Adipose tissue (tissue), 3 donors: ENCODE results near the gene MALAT1. TPM values are rescaled to one million over a fixed set of nuclear protein-coding genes. Genes with fewer than 3 reads are reported as not detected.
"Not testable (repeated sequence)": the region's sequence is repeated elsewhere in the genome, so short reads cannot be mapped to it uniquely, and the experiment has no call there.

ENCODE experiments used
- H3K27ac ChIP-seq: one replicate; pipeline ENCODE4 v1.5.1; 2013; ENCODE audit warnings: low read depth, low read length
- WGBS, 3 donors: extraction: QIAGEN DNeasy Blood & Tissue Kit; methylation state at CpG; one replicate each; pipeline ENCODE4 v1.1.7; 2013; 5-methylcytosine and 5-hydroxymethylcytosine counted together
- polyA plus RNA-seq, 3 donors: library from polyadenylated mRNA; stranded (reverse); fragments of 200-250 nt; gene quantifications; one replicate each; pipeline ENCODE4 v1.2.3, GENCODE V29; 2013
- donor health status: healthy with polysubstance abuse.
- donor health status: Bipolar disorder and iron deficiency.
- donor health status: healthy.

Gene MALAT1
- polyA plus RNA-seq, 3 donors, result 88.8 to 1,293 (median 187) TPM

- whole genome bisulfite sequencing, 3 donors, result 22 to 30% (median 22%) methylated on average over 12 of the region's 12 CpGs
- no peak overlapping the region for H3K27ac ChIP-seq
These were observed 6.8 kb downstream of the MALAT1 start for GRCh38 chr11:65505466-65506289.

- H3K27ac ChIP-seq, result no peak overlapping the region
- 31 to 40% (median 37%) methylated on average over 4 of the region's 4 CpGs for WGBS, 3 donors
These were observed 7.5 kb downstream of the MALAT1 start for GRCh38 chr11:65506290-65506771.

- H3K27ac ChIP-seq, result no peak overlapping the region
- WGBS, 3 donors, result 15 to 22% (median 18%) methylated on average over 7 of the region's 7 CpGs
These were observed 8.1 kb downstream of the MALAT1 start for GRCh38 chr11:65506772-65507505.

GRCh38 chr11:65512311-65512710 lies 13.5 kb downstream of the MALAT1 start:
- WGBS, 3 donors, result 95 to 97% (median 97%) methylated on average over 3 of the region's 3 CpGs
- H3K27ac ChIP-seq, result not testable (repeated sequence)

GRCh38 chr11:65516135-65516968 lies 17.5 kb downstream of the MALAT1 start:
- WGBS, 3 donors, result 67 to 73% (median 68%) methylated on average over 5 of the region's 5 CpGs
- no peak overlapping the region for H3K27ac ChIP-seq

- 86 to 91% (median 90%) methylated on average over 6 to 8 of the region's 8 CpGs for WGBS, 3 donors
- H3K27ac ChIP-seq, result not testable (repeated sequence)
These were observed 20.2 kb downstream of the MALAT1 start for GRCh38 chr11:65518941-65519549.

- not testable (repeated sequence) for H3K27ac ChIP-seq
- WGBS, 3 donors, result 77 to 83% (median 79%) methylated on average over 20 of the region's 20 CpGs
These were observed 23.1 kb downstream of the MALAT1 start for GRCh38 chr11:65521777-65522521.

- WGBS, 3 donors, result 56 to 61% (median 60%) methylated on average over 18 of the region's 18 CpGs
- not testable (repeated sequence) for H3K27ac ChIP-seq
These were observed 24.1 kb downstream of the MALAT1 start for GRCh38 chr11:65522718-65523630.

GRCh38 chr11:65523631-65523968 lies 24.8 kb downstream of the MALAT1 start:
- WGBS, 3 donors, result 81 to 90% (median 87%) methylated on average over 7 of the region's 7 CpGs
- not testable (repeated sequence) for H3K27ac ChIP-seq

- 37 to 53% (median 39%) methylated on average over 12 of the region's 12 CpGs for WGBS, 3 donors
These were observed 25.3 kb downstream of the MALAT1 start for GRCh38 chr11:65524014-65524740.

GRCh38 chr11:65524741-65525545 lies 26.1 kb downstream of the MALAT1 start, which contains the start of gene SCYL1:
TSS of gene SCYL1 (plus strand) at chr11:65525083. CDS start at chr11:65525154, 71 bp downstream.
- no peak within 1 kb of the TSS for H3K27ac ChIP-seq
- 0 to 2% (median 1%) methylated on average over 40 to 82 of the region's 82 CpGs for WGBS, 3 donors

More at GRCh38 chr11:65524014-65524740, 25.3 kb downstream of the MALAT1 start:
- no peak overlapping the region for H3K27ac ChIP-seq

- H3K27ac ChIP-seq, result no peak overlapping the region
- 41 to 46% (median 44%) methylated on average over 29 to 31 of the region's 31 CpGs for whole genome bisulfite sequencing, 3 donors
These were observed 27.0 kb downstream of the MALAT1 start for GRCh38 chr11:65525546-65526480.

GRCh38 chr11:65526744-65527143 lies 27.9 kb downstream of the MALAT1 start:
- no peak overlapping the region for H3K27ac ChIP-seq
- 92 to 94% (median 93%) methylated on average over 6 to 8 of the region's 8 CpGs for WGBS, 3 donors

GRCh38 chr11:65528819-65529350 lies 30.0 kb downstream of the MALAT1 start:
- WGBS, 3 donors, result 80 to 89% (median 81%) methylated on average over 12 of the region's 12 CpGs
- H3K27ac ChIP-seq, result no peak overlapping the region
